22Rv1 (cell line): ENCODE measurements around the gene RNF168.

Source experiments
- ZFX ChIP-seq: fragments of 450-650 bp; IDR thresholded peaks from 2 replicates; pipeline ENCODE4 v1.6.1; 2017; ENCODE audit warnings: antibody characterized with exemption, borderline replicate concordance
- TF ChIP-seq, protein P1 (sequence below): fragments of 450-650 bp; IDR thresholded peaks from 2 replicates; pipeline ENCODE4 v1.5.1; 2017; ENCODE audit warnings: mild to moderate bottlenecking

- TF ChIP-seq, protein P1, sequence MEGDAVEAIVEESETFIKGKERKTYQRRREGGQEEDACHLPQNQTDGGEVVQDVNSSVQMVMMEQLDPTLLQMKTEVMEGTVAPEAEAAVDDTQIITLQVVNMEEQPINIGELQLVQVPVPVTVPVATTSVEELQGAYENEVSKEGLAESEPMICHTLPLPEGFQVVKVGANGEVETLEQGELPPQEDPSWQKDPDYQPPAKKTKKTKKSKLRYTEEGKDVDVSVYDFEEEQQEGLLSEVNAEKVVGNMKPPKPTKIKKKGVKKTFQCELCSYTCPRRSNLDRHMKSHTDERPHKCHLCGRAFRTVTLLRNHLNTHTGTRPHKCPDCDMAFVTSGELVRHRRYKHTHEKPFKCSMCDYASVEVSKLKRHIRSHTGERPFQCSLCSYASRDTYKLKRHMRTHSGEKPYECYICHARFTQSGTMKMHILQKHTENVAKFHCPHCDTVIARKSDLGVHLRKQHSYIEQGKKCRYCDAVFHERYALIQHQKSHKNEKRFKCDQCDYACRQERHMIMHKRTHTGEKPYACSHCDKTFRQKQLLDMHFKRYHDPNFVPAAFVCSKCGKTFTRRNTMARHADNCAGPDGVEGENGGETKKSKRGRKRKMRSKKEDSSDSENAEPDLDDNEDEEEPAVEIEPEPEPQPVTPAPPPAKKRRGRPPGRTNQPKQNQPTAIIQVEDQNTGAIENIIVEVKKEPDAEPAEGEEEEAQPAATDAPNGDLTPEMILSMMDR, result no peak
- TF ChIP-seq ZFX, result no peak
These were observed 40.2 kb downstream of the RNF168 start for GRCh38 chr3:196463478-196463756.
